WTC11 (cell line): ENCODE results near the gene ATP6V1G2. TPM values are rescaled to one million over a fixed set of nuclear protein-coding genes. Genes with fewer than 3 reads are reported as not detected.
A peak's percentile ranks its signal among the peaks of the same experiment; 100 is the strongest.

ENCODE experiments used
- ATAC-seq: fragments of 200-7000 bp; cut with Tn5 transposase; 2 replicates; pipeline ENCODE4 v1.10.0; 2021; ENCODE audit warnings: mild to moderate bottlenecking, moderate library complexity
- CTCF ChIA-PET: fragments of 300-600 bp; sonication (Branson Sonifier 250); formaldehyde crosslinking; loops from one replicate; lab custom pipeline; 2021; ENCODE audit warnings: antibody characterized with exemption; lab: Charles Lee
- POLR2A ChIA-PET: fragments of 350-600 bp; sonication (Branson Sonifier 250); formaldehyde crosslinking; loops from one replicate; lab custom pipeline; 2021; ENCODE audit warnings: antibody characterized with exemption; lab: Charles Lee
- DNase-seq: peaks from one replicate; pipeline ENCODE4 v3.0.0; 2021; ENCODE audit warnings: low spot score
- H3K27ac Mint-ChIP-seq: 2 replicates; pipeline ENCODE4 v1.8.0; 2021; ENCODE audit warnings: mixed read lengths
- H3K27me3 Mint-ChIP-seq: 2 replicates; pipeline ENCODE4 v1.8.0; 2021; ENCODE audit warnings: low read depth, mild to moderate bottlenecking, moderate library complexity, mixed read lengths
- H3K36me3 Mint-ChIP-seq: 2 replicates; pipeline ENCODE4 v1.8.0; 2021; ENCODE audit warnings: mixed read lengths
- H3K4me1 Mint-ChIP-seq: 2 replicates; pipeline ENCODE4 v1.8.0; 2022; ENCODE audit warnings: mixed read lengths
- H3K4me3 Mint-ChIP-seq: 2 replicates; pipeline ENCODE4 v1.8.0; 2021; ENCODE audit warnings: mild to moderate bottlenecking, moderate library complexity, mixed read lengths
- H3K9me3 Mint-ChIP-seq: 2 replicates; pipeline ENCODE4 v1.8.0; 2021; ENCODE audit warnings: mixed read lengths
- ATF1 ChIP-seq: sonication (generic); formaldehyde crosslinking; IDR thresholded peaks from 2 replicates; pipeline ENCODE4 v1.8.1; 2023; ENCODE audit warnings: mild to moderate bottlenecking, moderate library complexity, missing genetic modification reagents
- CBFB ChIP-seq: sonication (generic); formaldehyde crosslinking; IDR thresholded peaks from 2 replicates; pipeline ENCODE4 v1.8.1; 2022; ENCODE audit warnings: mild to moderate bottlenecking, low read depth, missing genetic modification reagents
- CTCF ChIP-seq: fragments of 200-600 bp; IDR thresholded peaks from 2 replicates; pipeline ENCODE4 v1.8.0; 2022; ENCODE audit warnings: antibody characterized with exemption
- E2F1 ChIP-seq: sonication (generic); formaldehyde crosslinking; IDR thresholded peaks from 2 replicates; pipeline ENCODE4 v1.8.0; 2022; ENCODE audit warnings: mild to moderate bottlenecking, missing genetic modification reagents
- FOXK1 ChIP-seq: sonication (generic); formaldehyde crosslinking; IDR thresholded peaks from 2 replicates; pipeline ENCODE4 v1.8.0; 2022; ENCODE audit warnings: mild to moderate bottlenecking, moderate library complexity, missing genetic modification reagents
- MAX ChIP-seq: sonication (generic); formaldehyde crosslinking; IDR thresholded peaks from 2 replicates; pipeline ENCODE4 v1.8.0; 2022; ENCODE audit warnings: mild to moderate bottlenecking, missing genetic modification reagents
- NR3C1 ChIP-seq: sonication (generic); formaldehyde crosslinking; conservative IDR thresholded peaks from 2 replicates; pipeline ENCODE4 v1.8.1; 2023; ENCODE audit warnings: low read depth, mild to moderate bottlenecking, missing genetic modification reagents
- TCF7 ChIP-seq: sonication (generic); formaldehyde crosslinking; IDR thresholded peaks from 2 replicates; pipeline ENCODE4 v1.8.0; 2022; ENCODE audit warnings: mild to moderate bottlenecking, low read depth, missing genetic modification reagents, moderate library complexity
- TEAD1 ChIP-seq: sonication (generic); formaldehyde crosslinking; IDR thresholded peaks from 2 replicates; pipeline ENCODE4 v1.8.0; 2022; ENCODE audit warnings: mild to moderate bottlenecking, missing genetic modification reagents
- TEAD4 ChIP-seq: sonication (generic); formaldehyde crosslinking; IDR thresholded peaks from 2 replicates; pipeline ENCODE4 v1.8.0; 2022; ENCODE audit warnings: mild to moderate bottlenecking, missing genetic modification reagents
- ZNF138 ChIP-seq: sonication (generic); formaldehyde crosslinking; conservative IDR thresholded peaks from 2 replicates; pipeline ENCODE4 v1.8.1; 2022; ENCODE audit warnings: mild to moderate bottlenecking, moderate library complexity, missing genetic modification reagents
- ZNF263 ChIP-seq: sonication (generic); formaldehyde crosslinking; IDR thresholded peaks from 2 replicates; pipeline ENCODE4 v1.8.1; 2022; ENCODE audit warnings: low read depth, mild to moderate bottlenecking, moderate library complexity, missing genetic modification reagents
- ZSCAN18 ChIP-seq: fragments of 250-450 bp; sonication (Bioruptor Pico); IDR thresholded peaks from 2 replicates; pipeline ENCODE4 v2.1.2; 2022; ENCODE audit warnings: mild to moderate bottlenecking, moderate library complexity
- total RNA-seq: library from RNA; stranded (reverse); gene quantifications from 3 replicates; pipeline ENCODE4 v1.2.3, GENCODE V29; 2021

ATP6V1G2 gene
- total RNA-seq, 1 experiment from 2014 or later = 4.0 TPM

- DNase-seq (no peak), ATAC-seq (no peak)
- Mint-ChIP-seq H3K4me3 (no peak within 1 kb of the TSS), H3K27ac (no peak within 1 kb of the TSS), H3K4me1 (peaks cover 18% of the 10 kb centered on the region), H3K27me3 (peaks cover 16% of the 10 kb centered on the region), H3K9me3 (no peaks in the 10 kb centered on the region), H3K36me3 (no peaks in the 10 kb centered on the region)
- ChIA-PET CTCF (interaction anchor here (0.5 to 15.1 kb wide), 9 partner anchors 10 to 44 kb away, joined by 3 to 293 read pairs (median 5); partner anchors contain the start of genes AIF1, ATP6V1G2, DDX39B and NCR3), POLR2A (interaction anchor here (1.0 kb wide), 1 partner anchor 54 kb away, joined by 3 read pairs; no protein-coding TSS in a partner anchor)
- TF ChIP-seq CBFB (no peak), MAX (CRISPR knock-in tag) (no peak), ZNF138 (CRISPR knock-in tag) (no peak), TCF7 (CRISPR knock-in tag) (no peak), E2F1 (CRISPR knock-in tag) (no peak), ZNF263 (no peak), FOXK1 (CRISPR knock-in tag) (no peak)
These were observed 39.6 kb upstream of the ATP6V1G2 start, which contains the start of gene LST1 for GRCh38 chr6:31586008-31586407. LST1 (plus strand) TSS chr6:31586277; CDS start chr6:31587300, 1,023 bp downstream.

- Mint-ChIP-seq H3K36me3 (no peaks in the 10 kb centered on the region), H3K27ac (no peak overlapping the region), H3K4me1 (peaks cover 20% of the 10 kb centered on the region), H3K4me3 (no peak overlapping the region), H3K27me3 (peaks cover 20% of the 10 kb centered on the region), H3K9me3 (no peaks in the 10 kb centered on the region)
- ChIA-PET CTCF (interaction anchor here (0.5 to 15.1 kb wide), 7 partner anchors 11 to 1030 kb away, joined by 3 to 293 read pairs (median 5); partner anchors contain the start of genes AIF1, DDX39B, NCR3 and TNF), POLR2A (interaction anchor here (1.0 kb wide), 1 partner anchor 55 kb away, joined by 3 read pairs; no protein-coding TSS in a partner anchor)
- peak; percentile 62 for DNase-seq
- TF ChIP-seq ZSCAN18 (CRISPR knock-in tag) (no peak), TEAD1 (CRISPR knock-in tag) (no peak), CTCF (peak; percentile 54), TEAD4 (no peak)
- ATAC-seq = peak; percentile 54
These were observed 39.1 kb upstream of the ATP6V1G2 start for GRCh38 chr6:31585491-31585890.

- ChIA-PET CTCF (interaction anchor here (1.1 to 15.1 kb wide), 7 partner anchors 8 to 35 kb away, joined by 3 to 293 read pairs (median 31); partner anchors contain the start of genes ATP6V1G2, NCR3 and NFKBIL1), POLR2A (interaction anchor here (1.2 kb wide), 1 partner anchor 41 kb away, joined by 3 read pairs; the partner anchor contains the start of gene DDX39B)
- ATAC-seq (no peak), DNase-seq (no peak)
- H3K27me3 Mint-ChIP-seq = peaks cover 37% of the 10 kb centered on the region
- H3K36me3 Mint-ChIP-seq = no peaks in the 10 kb centered on the region
- H3K4me1 Mint-ChIP-seq = peaks cover 38% of the 10 kb centered on the region
- H3K9me3 Mint-ChIP-seq = no peaks in the 10 kb centered on the region
- TF ChIP-seq NR3C1 (CRISPR knock-in tag) (no peak), ATF1 (CRISPR knock-in tag) (no peak)
- TF ChIP-seq, all 79 proteins: peak for 0
- Mint-ChIP-seq H3K4me3 (peak within 1 kb of the TSS; percentile 92), H3K27ac (peak within 1 kb of the TSS; percentile 10; the same call in 1 of the 2 replicates)
These were observed 35.8 kb upstream of the ATP6V1G2 start, which contains the start of gene LTB for GRCh38 chr6:31582230-31582643. LTB (minus strand) TSS chr6:31582424; CDS start chr6:31582417, 7 bp downstream.
